ENCODE measurements around the gene GRK1. TPM values are rescaled to one million over a fixed set of nuclear protein-coding genes. Genes with fewer than 3 reads are reported as not detected.

Gene GRK1
- total RNA-seq, 2 experiments from 2014 or later: not detected

DNA sequence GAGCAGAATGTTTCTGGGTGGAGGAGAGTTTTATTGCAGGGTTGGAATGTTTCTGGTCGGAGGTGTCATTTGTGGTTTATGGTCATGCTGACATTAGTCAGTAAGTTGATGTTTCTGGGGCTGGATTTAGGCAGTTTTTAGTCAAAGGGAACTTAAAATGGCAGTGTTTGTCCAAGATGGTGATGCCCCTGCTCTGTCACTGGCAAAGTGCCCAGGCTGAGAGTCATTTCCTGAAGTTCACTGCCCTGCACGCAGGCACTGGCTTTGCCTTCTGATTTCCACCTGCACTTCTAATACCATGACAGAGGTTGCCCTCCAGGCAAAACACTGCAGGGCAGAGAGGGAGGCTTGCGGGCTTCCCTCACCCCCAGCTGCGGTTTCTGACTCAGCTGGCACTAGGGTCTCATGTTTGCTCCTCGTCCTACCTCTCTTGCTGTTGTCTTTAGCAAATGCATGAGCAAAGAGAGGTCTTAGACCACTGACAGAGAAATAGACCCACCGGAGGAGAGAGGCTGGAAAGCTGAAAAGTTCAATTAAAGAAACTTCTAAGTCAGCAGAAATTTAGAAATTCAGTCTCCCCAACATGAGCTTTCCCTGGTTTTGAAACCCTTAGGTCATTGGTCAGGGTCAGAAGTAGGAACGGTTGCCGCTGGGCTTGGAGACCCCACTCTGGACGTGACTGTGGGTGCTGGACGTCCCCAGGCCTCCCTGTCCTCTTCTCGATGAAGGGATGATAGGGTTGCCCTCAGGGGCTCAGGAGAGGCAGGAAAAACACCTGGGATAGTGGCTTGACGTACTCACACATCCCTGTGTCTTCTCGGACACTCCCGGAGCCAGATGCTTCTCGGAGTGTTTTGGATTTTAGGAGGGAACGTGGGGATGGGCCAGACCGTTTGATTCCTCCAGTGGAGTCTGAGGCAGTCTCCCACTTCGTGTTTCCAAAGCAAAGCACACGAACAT, 118.3 kb downstream of the GRK1 start:
- Histone ChIP-seq H4K20me1 (ENCODE audit: insufficient read depth, low read length) (no peaks in the 10 kb centered on the region), H3K4me3 (ENCODE audit: low read depth, low read length, poor library complexity, severe bottlenecking) (no peak overlapping the region), H3K27ac (ENCODE audit: low read depth, low read length, poor library complexity, severe bottlenecking) (no peak overlapping the region), H2AFZ (ENCODE audit: low read length) (no peak overlapping the region), H3K4me2 (ENCODE audit: low read length) (no peak overlapping the region), H3K9me3 (ENCODE audit: low read length) (no peaks in the 10 kb centered on the region), H3K36me3 (ENCODE audit: insufficient read depth, low read length) (no peaks in the 10 kb centered on the region), H3K4me1 (ENCODE audit: insufficient read depth, low read length, poor library complexity, severe bottlenecking) (no peaks in the 10 kb centered on the region), H3K9me2 (ENCODE audit: insufficient read depth, low read length) (no peaks in the 10 kb centered on the region), H3K79me2 (ENCODE audit: insufficient read depth, low read depth, low read length) (no peaks in the 10 kb centered on the region)
- no peak for TF ChIP-seq EZH2phosphoT487 (IDR thresholded peaks at IDR 0.05; ENCODE audit: borderline replicate concordance, low read depth, low read length)
- no peak for TF ChIP-seq CTCF (conservative IDR thresholded peaks at IDR 0.05; ENCODE audit: low read length)
- intact Hi-C loops (cut with micrococcal nuclease; ENCODE audit: unreplicated experiment): no loop called here
- POLR2A ChIA-PET: no interaction called here
- no TSS peak for BruUV-seq (replicated peaks)
- no peak for DNase-seq (ENCODE audit: low spot score)
- CTCF ChIA-PET (ENCODE audit: unreplicated experiment): no interaction called here

- no peaks in the 10 kb centered on the region for H4K20me1 ChIP-seq (ENCODE audit: insufficient read depth, low read length)
- CTCF ChIA-PET (ENCODE audit: unreplicated experiment): no interaction called here
- H3K9me3 ChIP-seq (ENCODE audit: low read length): no peaks in the 10 kb centered on the region
- DNase-seq (ENCODE audit: low spot score): no peak
- no peaks in the 10 kb centered on the region for H3K4me1 ChIP-seq (ENCODE audit: insufficient read depth, low read length, poor library complexity, severe bottlenecking)
- BruUV-seq (replicated peaks): no TSS peak
- POLR2A ChIA-PET: no interaction called here
- no peaks in the 10 kb centered on the region for H3K9me2 ChIP-seq (ENCODE audit: insufficient read depth, low read length)
- intact Hi-C loops (cut with micrococcal nuclease; ENCODE audit: unreplicated experiment): no loop called here
- no peak overlapping the region for H3K4me2 ChIP-seq (ENCODE audit: low read length)
- no peaks in the 10 kb centered on the region for H3K79me2 ChIP-seq (ENCODE audit: insufficient read depth, low read depth, low read length)
- no peak for TF ChIP-seq CTCF (conservative IDR thresholded peaks at IDR 0.05; ENCODE audit: low read length)
- no peak for TF ChIP-seq EZH2phosphoT487 (IDR thresholded peaks at IDR 0.05; ENCODE audit: borderline replicate concordance, low read depth, low read length)
- no peaks in the 10 kb centered on the region for H3K36me3 ChIP-seq (ENCODE audit: insufficient read depth, low read length)
- no peak overlapping the region for H3K4me3 ChIP-seq (ENCODE audit: low read depth, low read length, poor library complexity, severe bottlenecking)
- no peak overlapping the region for H2AFZ ChIP-seq (ENCODE audit: low read length)
- H3K27ac ChIP-seq (ENCODE audit: low read depth, low read length, poor library complexity, severe bottlenecking): no peak overlapping the region
Observed at GRCh38 chr13:113786262-113786841, 119.3 kb downstream of the GRK1 start.

Other genes starting within 250 kb of the GRK1 start
- gene ADPRHL1, start 213.7 kb upstream of the GRK1 start, total RNA-seq (2014; rRNA removed; shearing (Covaris generic)): 0.95 and 2.5 TPM in 2 replicates
- gene ADPRHL1, start 213.7 kb upstream of the GRK1 start, total RNA-seq (2022): 5.1 and 6.2 TPM in 2 replicates
- gene DCUN1D2, start 176.5 kb upstream of the GRK1 start, total RNA-seq (2014; rRNA removed; shearing (Covaris generic)): 9.2 and 13.4 TPM in 2 replicates
- gene DCUN1D2, start 176.5 kb upstream of the GRK1 start, total RNA-seq (2022): 12.8 and 16.5 TPM in 2 replicates
- gene TFDP1, start 82.5 kb upstream of the GRK1 start, total RNA-seq (2014; rRNA removed; shearing (Covaris generic)): 81.2 and 87.9 TPM in 2 replicates
- gene TFDP1, start 82.5 kb upstream of the GRK1 start, total RNA-seq (2022): 111 and 119 TPM in 2 replicates
- gene ATP4B, start 9.0 kb upstream of the GRK1 start, total RNA-seq (2014; rRNA removed; shearing (Covaris generic)): not detected in 2 replicates
- not detected in 2 replicates for gene ATP4B, start 9.0 kb upstream of the GRK1 start, total RNA-seq (2022)
- gene TMEM255B, start 92.0 kb downstream of the GRK1 start, total RNA-seq (2014; rRNA removed; shearing (Covaris generic)): 2.6 and 2.7 TPM in 2 replicates
- gene TMEM255B, start 92.0 kb downstream of the GRK1 start, total RNA-seq (2022): 5.6 and 6.8 TPM in 2 replicates
- gene GAS6, start 196.9 kb downstream of the GRK1 start, total RNA-seq (2014; rRNA removed; shearing (Covaris generic)): not detected in 2 replicates
- gene GAS6, start 196.9 kb downstream of the GRK1 start, total RNA-seq (2022): not detected in 2 replicates